K562 (cell line): Measurements from ENCODE around the gene SOWAHC. TPM values are rescaled to one million over a fixed set of nuclear protein-coding genes. Genes with fewer than 3 reads are reported as not detected.

Experiments
- ATAC-seq: fragments of 200-7000 bp; cut with Tn5 transposase; 3 replicates; pipeline ENCODE4 v1.9.1; 2020; ENCODE audit warnings: moderate library complexity
- BruUV-seq: library from RNA; stranded (reverse); fragments of 400-500 nt; replicated peaks from 2 replicates; lab custom pipeline; 2021; lab: Mats Ljungman, UMichigan
- CTCF ChIA-PET: fragments of 300-600 bp; formaldehyde crosslinking; extraction: SDS; loops from one replicate; lab custom pipeline; 2021; ENCODE audit warnings: low intra/inter-chr PET ratio; lab: Yijun Ruan, JAX
- POLR2A ChIA-PET: fragments of 300-600, 350-650 bp; sonication (Branson Sonifier 250); formaldehyde crosslinking; extraction: SDS; loops from one replicate; lab custom pipeline; 2021; ENCODE audit warnings: antibody characterized with exemption, inconsistent platforms; lab: Yijun Ruan, JAX
- DNase-seq, 4 experiments: peaks; one replicate each; pipeline versions ENCODE4 v3.0.0 to v3.0.0-alpha.2; 2011 to 2018; ENCODE audit warnings: low spot score in 3 of 4, mixed read lengths in 3 of 4; ENCODE audit errors: extremely low read depth in 1 of 4
- FAIRE-seq: peaks from 2 replicates; lab custom pipeline; 2011; peaks lifted over from hg19 to GRCh38; lab: Jason Lieb, UNC
- H2AFZ ChIP-seq: 2 replicates; pipeline ENCODE4 v1.6.0; 2011; ENCODE audit warnings: low read depth, low read length, control low read depth, inconsistent platforms
- H3K27ac ChIP-seq: fragments of 200-600 bp; 3 replicates; pipeline ENCODE4 v1.8.0; 2011; ENCODE audit warnings: low read depth, mild to moderate bottlenecking, control low read depth, inconsistent platforms, low read length, moderate library complexity, mixed read lengths; ENCODE audit errors: extremely low read depth
- H3K27me3 ChIP-seq, 2 experiments: fragments of 300-600 bp in 1 of 2; 2 replicates in 1 of 2; 3 replicates in 1 of 2; pipeline versions ENCODE4 v1.6.0 to v1.8.0; 2011; ENCODE audit warnings: inconsistent platforms in 2 of 2, low read length in 2 of 2, mild to moderate bottlenecking in 1 of 2, mixed read lengths in 1 of 2, moderate library complexity in 1 of 2; ENCODE audit not compliant: control insufficient read depth in 2 of 2, insufficient read depth in 2 of 2
- H3K36me3 ChIP-seq: fragments of 300-600 bp; 3 replicates; pipeline ENCODE4 v1.8.0; 2011; ENCODE audit warnings: mild to moderate bottlenecking, low read length, inconsistent platforms; ENCODE audit not compliant: control insufficient read depth, insufficient read depth
- H3K4me1 ChIP-seq, 2 experiments: fragments of 200-600 bp in 1 of 2; replicated peaks in 1 of 2; 2 replicates in 1 of 2; 3 replicates in 1 of 2; pipeline versions ENCODE4 v1.5.1 to v1.8.0; 2011; ENCODE audit warnings: inconsistent platforms in 2 of 2, low read length in 2 of 2, mild to moderate bottlenecking in 1 of 2, mixed read lengths in 1 of 2, moderate library complexity in 1 of 2; ENCODE audit not compliant: control insufficient read depth in 2 of 2, insufficient read depth in 2 of 2
- H3K4me2 ChIP-seq: 2 replicates; pipeline ENCODE4 v1.6.1; 2011; ENCODE audit warnings: low read length, control low read depth, inconsistent platforms, mixed read lengths; ENCODE audit not compliant: insufficient read depth
- H3K4me3 ChIP-seq: fragments of 200-600 bp; sonication (generic), shearing (Covaris generic); 2 replicates; pipeline ENCODE4 v1.5.1; 2016; ENCODE audit warnings: control low read depth, inconsistent platforms
- H3K79me2 ChIP-seq: fragments of 200-600 bp; 3 replicates; pipeline ENCODE4 v1.8.0; 2011; ENCODE audit warnings: low read length, inconsistent platforms; ENCODE audit not compliant: control insufficient read depth, insufficient read depth
- H3K9ac ChIP-seq, 2 experiments: 2 replicates each; pipeline versions ENCODE4 v1.6.0 to v1.6.1; 2011; ENCODE audit warnings: low read depth in 2 of 2, low read length in 2 of 2, control low read depth in 1 of 2, inconsistent platforms in 1 of 2, mild to moderate bottlenecking in 1 of 2, mixed read lengths in 1 of 2; ENCODE audit not compliant: insufficient read depth in 1 of 2
- H3K9me1 ChIP-seq: one replicate; pipeline ENCODE4 v1.6.0; 2011; ENCODE audit warnings: inconsistent platforms, mild to moderate bottlenecking, low read length, moderate library complexity; ENCODE audit not compliant: control insufficient read depth, insufficient read depth
- H3K9me3 ChIP-seq: replicated peaks from 2 replicates; pipeline ENCODE4 v1.5.1; 2011; ENCODE audit warnings: low read depth, low read length, inconsistent platforms; ENCODE audit not compliant: control insufficient read depth, insufficient read depth
- H4K20me1 ChIP-seq: replicated peaks from 2 replicates; pipeline ENCODE4 v1.6.1; 2011; ENCODE audit warnings: low read length, inconsistent platforms, mixed read lengths; ENCODE audit not compliant: control insufficient read depth, insufficient read depth
- BDP1 ChIP-seq: IDR thresholded peaks from 3 replicates; pipeline ENCODE4 v1.6.1; 2011; ENCODE audit not compliant: insufficient read length, insufficient read depth
- C11orf30 ChIP-seq: fragments of 450-650 bp; IDR thresholded peaks from 2 replicates; pipeline ENCODE4 v1.6.1; 2016; ENCODE audit warnings: low read depth, mild to moderate bottlenecking
- NCOR1 ChIP-seq: fragments of 450-650 bp; IDR thresholded peaks from 2 replicates; pipeline ENCODE4 v1.6.1; 2016; ENCODE audit warnings: mild to moderate bottlenecking, moderate library complexity
- NFIX ChIP-seq: fragments of 250-450 bp; sonication (Bioruptor Pico); IDR thresholded peaks from 2 replicates; pipeline ENCODE4 v1.4.0; 2020; ENCODE audit warnings: low read depth, mild to moderate bottlenecking, moderate library complexity
- NRF1 ChIP-seq, 2 experiments: fragments of 450-650 bp; IDR thresholded peaks in 1 of 2; conservative IDR thresholded peaks in 1 of 2; 2 replicates each; pipeline ENCODE4 v1.6.1; 2014; ENCODE audit warnings: mild to moderate bottlenecking in 2 of 2
- TAF1 ChIP-seq: IDR thresholded peaks from 2 replicates; pipeline ENCODE4 v1.6.1; 2011; ENCODE audit warnings: mild to moderate bottlenecking, low read length, moderate library complexity; ENCODE audit not compliant: insufficient read depth, control insufficient read depth, severe bottlenecking; ENCODE audit errors: extremely low read depth
- WHSC1 ChIP-seq: IDR thresholded peaks from one replicate; pipeline ENCODE4 v1.6.1; 2012; ENCODE audit warnings: low read length, control low read depth, inconsistent platforms
- ZNF695 ChIP-seq: fragments of 450-650 bp; formaldehyde crosslinking; IDR thresholded peaks from 2 replicates; pipeline ENCODE4 v1.4.0; 2020; ENCODE audit warnings: mild to moderate bottlenecking, moderate library complexity
- WGBS: fragments of 100-300 bp; shearing (Covaris generic); methylation state at CpG from one replicate; pipeline ENCODE4 v1.1.6; 2016; ENCODE audit warnings: low coverage, mixed read lengths; ENCODE audit not compliant: insufficient coverage; ENCODE audit errors: missing lambda C conversion rate; 5-methylcytosine and 5-hydroxymethylcytosine counted together
- in situ Hi-C: fragments of 300-500 bp; cut with MboI; formaldehyde crosslinking; loops from 4 replicates; pipeline ENCODE4 v1.15.0; 2018; ENCODE audit warnings: inconsistent platforms, mixed read lengths
- intact Hi-C: fragments of 100-400 bp; cut with micrococcal nuclease; formaldehyde crosslinking; loops from 2 replicates; pipeline ENCODE4 v1.14.2; 2022
- polyA plus RNA-seq, 8 experiments: library from polyadenylated mRNA; depleted of rRNA in 4 of 8; stranded (reverse) in 5 of 8; unstranded in 3 of 8; fragments of >200 nt; fragmentation: Nextera tagmentation in 2 of 8; fragmentation: Illumina TruSeq in 1 of 8; extraction: Ambion mirVana in 2 of 8; extraction: Trizol in 1 of 8; gene quantifications; 2 replicates each; pipeline versions ENCODE4 v1.2.1 to v1.2.3, GENCODE V29; 2011 to 2014; ENCODE audit warnings: inconsistent platforms in 1 of 8, missing spikeins in 1 of 8
- total RNA-seq, 7 experiments: library from RNA; depleted of rRNA in 6 of 7; stranded (reverse); fragments of >200 nt in 6 of 7; fragmentation: Illumina TruSeq in 2 of 7; extraction: Trizol in 2 of 7; gene quantifications; 2 replicates each; pipeline versions ENCODE4 v1.2.1 to v1.2.3, GENCODE V29; 2011 to 2021; ENCODE audit warnings: low replicate concordance in 1 of 7
- TF ChIP-seq, protein P1 (sequence below): sonication (generic); formaldehyde crosslinking; IDR thresholded peaks from 2 replicates; pipeline ENCODE4 v1.4.0; 2020; ENCODE audit warnings: mild to moderate bottlenecking, missing genetic modification reagents
- TF ChIP-seq, protein P2 (sequence below): fragments of 450-650 bp; conservative IDR thresholded peaks from 2 replicates; pipeline ENCODE4 v1.6.1; 2016; ENCODE audit warnings: missing genetic modification characterization, low read depth, mild to moderate bottlenecking, control low read depth, missing compliant biosample characterization
- TF ChIP-seq, protein P3 (sequence below): fragments of 450-650 bp; formaldehyde crosslinking; IDR thresholded peaks from 2 replicates; pipeline ENCODE4 v1.4.0; 2020; ENCODE audit warnings: mild to moderate bottlenecking, mixed read lengths

The SOWAHC gene
- total and polyA plus RNA-seq, 9 of the 15 experiments (the other 6 are each of a cell fraction or from before 2014, with no cell fraction given) = 0.04 TPM; not detected in 8

DNA sequence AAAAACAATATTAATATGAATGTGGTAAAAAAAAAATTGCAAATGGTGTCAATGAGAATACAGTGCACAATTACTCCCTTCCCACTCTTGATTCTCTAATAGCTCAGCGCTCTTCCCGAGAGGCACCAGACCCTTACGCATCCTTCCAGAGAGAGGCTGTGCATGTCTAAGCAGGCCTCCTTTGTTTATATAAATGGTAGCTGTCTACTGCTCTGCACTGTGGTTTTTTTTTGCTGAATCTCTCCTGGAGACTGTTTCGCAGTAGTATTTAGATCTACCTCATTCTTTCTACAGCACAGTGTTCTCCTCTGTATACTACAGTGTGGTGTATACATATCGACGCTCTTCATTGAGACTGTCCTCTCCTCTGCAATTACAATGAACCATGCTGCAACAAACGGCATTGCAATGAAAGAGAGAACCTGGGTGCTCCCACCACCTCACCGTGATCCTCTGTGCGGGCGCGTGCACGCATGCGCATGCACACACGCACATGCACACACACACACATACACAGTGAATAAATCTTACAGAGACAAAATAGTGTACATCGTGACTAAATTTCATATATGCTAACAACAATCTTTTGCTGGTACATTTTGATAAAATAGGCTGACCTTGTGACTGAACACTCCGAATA lies 19.8 kb upstream of the SOWAHC start:
- CTCF ChIA-PET = no interaction called here

DNA sequence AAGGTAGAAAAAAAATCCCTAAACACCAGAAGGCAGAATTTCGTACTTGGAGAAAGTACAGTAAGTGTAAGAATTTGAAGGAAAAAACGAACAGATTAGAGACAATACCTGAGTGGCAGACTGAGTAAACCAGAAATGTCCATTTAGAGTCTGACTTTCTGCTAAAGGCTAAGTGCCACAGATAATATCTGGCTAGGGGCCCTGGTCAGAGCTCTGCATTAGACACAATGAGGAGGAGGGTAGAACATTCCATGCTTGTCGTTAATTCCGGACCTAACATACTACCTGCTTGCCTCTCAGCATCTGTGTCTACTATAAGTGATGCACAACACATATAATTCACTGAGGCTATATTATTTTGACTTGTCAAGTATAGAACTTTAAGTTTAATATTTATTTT lies 18.5 kb upstream of the SOWAHC start:
- H3K4me3 ChIP-seq = no peak overlapping the region
- H3K4me1 ChIP-seq = no peaks in the 10 kb centered on the region
- no peaks in the 10 kb centered on the region for H3K36me3 ChIP-seq
- CTCF ChIA-PET = no interaction called here
- no TSS peak for BruUV-seq
- H3K27ac ChIP-seq = no peak overlapping the region
- H3K27me3 ChIP-seq = peaks cover 0 to 8% of the 10 kb centered on the region in 2 experiments; a peak in 2 of 5 replicates
- in situ Hi-C loops (no loop called here), intact Hi-C loops (no loop called here)
- DNase-seq (no peak), ATAC-seq (no peak), FAIRE-seq (no peak)
- WGBS = 1% methylated on average over 4 of the region's 4 CpGs
- H3K9me3 ChIP-seq = no peaks in the 10 kb centered on the region
- no peak overlapping the region for H2AFZ ChIP-seq
- POLR2A ChIA-PET = no interaction called here
- H3K4me2 ChIP-seq = no peak overlapping the region
- H3K9me1 ChIP-seq = no peaks in the 10 kb centered on the region
- no peaks in the 10 kb centered on the region for H3K79me2 ChIP-seq
- no peak overlapping the region for H3K9ac ChIP-seq
- H4K20me1 ChIP-seq = no peaks in the 10 kb centered on the region; the same call in 1 of the 2 replicates
- no peak for TF ChIP-seq BDP1
- TF ChIP-seq, protein P1, sequence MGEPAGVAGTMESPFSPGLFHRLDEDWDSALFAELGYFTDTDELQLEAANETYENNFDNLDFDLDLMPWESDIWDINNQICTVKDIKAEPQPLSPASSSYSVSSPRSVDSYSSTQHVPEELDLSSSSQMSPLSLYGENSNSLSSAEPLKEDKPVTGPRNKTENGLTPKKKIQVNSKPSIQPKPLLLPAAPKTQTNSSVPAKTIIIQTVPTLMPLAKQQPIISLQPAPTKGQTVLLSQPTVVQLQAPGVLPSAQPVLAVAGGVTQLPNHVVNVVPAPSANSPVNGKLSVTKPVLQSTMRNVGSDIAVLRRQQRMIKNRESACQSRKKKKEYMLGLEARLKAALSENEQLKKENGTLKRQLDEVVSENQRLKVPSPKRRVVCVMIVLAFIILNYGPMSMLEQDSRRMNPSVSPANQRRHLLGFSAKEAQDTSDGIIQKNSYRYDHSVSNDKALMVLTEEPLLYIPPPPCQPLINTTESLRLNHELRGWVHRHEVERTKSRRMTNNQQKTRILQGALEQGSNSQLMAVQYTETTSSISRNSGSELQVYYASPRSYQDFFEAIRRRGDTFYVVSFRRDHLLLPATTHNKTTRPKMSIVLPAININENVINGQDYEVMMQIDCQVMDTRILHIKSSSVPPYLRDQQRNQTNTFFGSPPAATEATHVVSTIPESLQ = no peak
- TF ChIP-seq NFIX (CRISPR knock-in tag) = no peak
- TF ChIP-seq C11orf30 = no peak
- no peak for TF ChIP-seq ZNF695
- TF ChIP-seq, protein P2, sequence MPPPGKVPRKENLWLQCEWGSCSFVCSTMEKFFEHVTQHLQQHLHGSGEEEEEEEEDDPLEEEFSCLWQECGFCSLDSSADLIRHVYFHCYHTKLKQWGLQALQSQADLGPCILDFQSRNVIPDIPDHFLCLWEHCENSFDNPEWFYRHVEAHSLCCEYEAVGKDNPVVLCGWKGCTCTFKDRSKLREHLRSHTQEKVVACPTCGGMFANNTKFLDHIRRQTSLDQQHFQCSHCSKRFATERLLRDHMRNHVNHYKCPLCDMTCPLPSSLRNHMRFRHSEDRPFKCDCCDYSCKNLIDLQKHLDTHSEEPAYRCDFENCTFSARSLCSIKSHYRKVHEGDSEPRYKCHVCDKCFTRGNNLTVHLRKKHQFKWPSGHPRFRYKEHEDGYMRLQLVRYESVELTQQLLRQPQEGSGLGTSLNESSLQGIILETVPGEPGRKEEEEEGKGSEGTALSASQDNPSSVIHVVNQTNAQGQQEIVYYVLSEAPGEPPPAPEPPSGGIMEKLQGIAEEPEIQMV (tag) = no peak
- no peak for TF ChIP-seq NCOR1
- TF ChIP-seq, protein P3, sequence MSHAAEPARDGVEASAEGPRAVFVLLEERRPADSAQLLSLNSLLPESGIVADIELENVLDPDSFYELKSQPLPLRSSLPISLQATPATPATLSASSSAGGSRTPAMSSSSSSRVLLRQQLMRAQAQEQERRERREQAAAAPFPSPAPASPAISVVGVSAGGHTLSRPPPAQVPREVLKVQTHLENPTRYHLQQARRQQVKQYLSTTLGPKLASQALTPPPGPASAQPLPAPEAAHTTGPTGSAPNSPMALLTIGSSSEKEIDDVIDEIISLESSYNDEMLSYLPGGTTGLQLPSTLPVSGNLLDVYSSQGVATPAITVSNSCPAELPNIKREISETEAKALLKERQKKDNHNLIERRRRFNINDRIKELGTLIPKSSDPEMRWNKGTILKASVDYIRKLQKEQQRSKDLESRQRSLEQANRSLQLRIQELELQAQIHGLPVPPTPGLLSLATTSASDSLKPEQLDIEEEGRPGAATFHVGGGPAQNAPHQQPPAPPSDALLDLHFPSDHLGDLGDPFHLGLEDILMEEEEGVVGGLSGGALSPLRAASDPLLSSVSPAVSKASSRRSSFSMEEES = no peak
- TF ChIP-seq TAF1 = no peak

More for the DNA sequence above, 19.8 kb upstream of the SOWAHC start:
- H3K9ac ChIP-seq = no peak overlapping the region
- no peak overlapping the region for H2AFZ ChIP-seq
- H3K9me1 ChIP-seq = no peaks in the 10 kb centered on the region
- POLR2A ChIA-PET = interaction anchor here (1.0 kb wide), 1 partner anchor 16 kb away, joined by 3 read pairs; no protein-coding TSS in a partner anchor
- no peaks in the 10 kb centered on the region for H3K4me1 ChIP-seq
- FAIRE-seq = no peak
- H4K20me1 ChIP-seq = no peaks in the 10 kb centered on the region; the same call in 1 of the 2 replicates
- no peak overlapping the region for H3K27ac ChIP-seq
- in situ Hi-C loops = no loop called here
- no peak for DNase-seq
- TF ChIP-seq NRF1 (conservative IDR thresholded peaks at IDR 0.05 in 1 of 2, IDR thresholded peaks at IDR 0.05 in 1 of 2) = peak; percentile 27 to 36; a peak in 1 of 4 replicates
- no peak for TF ChIP-seq WHSC1
- H3K27me3 ChIP-seq = peaks cover 0 to 8% of the 10 kb centered on the region in 2 experiments; a peak in 2 of 5 replicates
- ATAC-seq = no peak
- H3K4me2 ChIP-seq = no peak overlapping the region
- no peaks in the 10 kb centered on the region for H3K9me3 ChIP-seq
- H3K79me2 ChIP-seq = no peaks in the 10 kb centered on the region
- WGBS = 15% methylated on average over 16 of the region's 16 CpGs
- H3K4me3 ChIP-seq = no peak overlapping the region
- H3K36me3 ChIP-seq = no peaks in the 10 kb centered on the region
- no TSS peak for BruUV-seq
- intact Hi-C loops = no loop called here
